Loucy (cell line): ENCODE data around the gene NR1H2.
"Not testable (repeated sequence)": the region's sequence is repeated elsewhere in the genome, so short reads cannot be mapped to it uniquely, and the experiment has no call there.

Experiments used
- H2AFZ ChIP-seq: fragments of 200-600 bp; sonication (generic); 2 replicates; pipeline ENCODE4 v1.6.0; 2016; ENCODE audit warnings: antibody characterized with exemption, mild to moderate bottlenecking, low read length, moderate library complexity
- H3F3A ChIP-seq: fragments of 200-600 bp; 2 replicates; pipeline ENCODE4 v1.6.0; 2016; ENCODE audit warnings: antibody characterized with exemption, low read depth, mild to moderate bottlenecking
- H3K27me3 ChIP-seq: fragments of 200-600 bp; sonication (generic); 2 replicates; pipeline ENCODE4 v1.6.1; 2014; ENCODE audit warnings: low read length, mild to moderate bottlenecking; ENCODE audit not compliant: insufficient read depth, poor library complexity, severe bottlenecking
- H3K36me3 ChIP-seq: fragments of 200-600 bp; sonication (generic); 2 replicates; pipeline ENCODE4 v1.6.1; 2016; ENCODE audit warnings: low read length; ENCODE audit not compliant: insufficient read depth
- H3K4me1 ChIP-seq: fragments of 200-600 bp; sonication (generic); 2 replicates; pipeline ENCODE4 v1.5.1; 2014; ENCODE audit warnings: low read length, mild to moderate bottlenecking; ENCODE audit not compliant: insufficient read depth, poor library complexity, severe bottlenecking
- H3K4me2 ChIP-seq: fragments of 200-600 bp; sonication (generic); 2 replicates; pipeline ENCODE4 v1.6.0; 2014; ENCODE audit warnings: antibody characterized with exemption, low read length, low read depth, mild to moderate bottlenecking; ENCODE audit not compliant: poor library complexity, severe bottlenecking
- H3K4me3 ChIP-seq: fragments of 200-600 bp; sonication (generic); 2 replicates; pipeline ENCODE4 v1.5.1; 2014; ENCODE audit warnings: low read length, mild to moderate bottlenecking, mixed read lengths; ENCODE audit not compliant: poor library complexity, severe bottlenecking
- H3K79me2 ChIP-seq: fragments of 200-600 bp; sonication (generic); 2 replicates; pipeline ENCODE4 v1.6.1; 2014; ENCODE audit warnings: low read length; ENCODE audit not compliant: insufficient read depth
- H3K9ac ChIP-seq: fragments of 200-600 bp; sonication (generic); 2 replicates; pipeline ENCODE4 v1.6.0; 2014; ENCODE audit warnings: mild to moderate bottlenecking, low read depth, low read length, moderate library complexity; ENCODE audit not compliant: poor library complexity, severe bottlenecking
- H3K9me2 ChIP-seq: fragments of 200-600 bp; sonication (generic); replicated peaks from 2 replicates; pipeline ENCODE4 v1.6.1; 2016; ENCODE audit warnings: low read depth, low read length, mixed read lengths
- H3K9me3 ChIP-seq: fragments of 200-600 bp; sonication (generic); 2 replicates; pipeline ENCODE4 v1.6.1; 2014; ENCODE audit warnings: mild to moderate bottlenecking, antibody characterized with exemption, low read length, low read depth; ENCODE audit not compliant: insufficient read depth
- H4K20me1 ChIP-seq: fragments of 200-600 bp; sonication (generic); 2 replicates; pipeline ENCODE4 v1.6.0; 2014; ENCODE audit warnings: antibody characterized with exemption, low read length, mild to moderate bottlenecking; ENCODE audit not compliant: insufficient read depth, poor library complexity, severe bottlenecking
- CTCF ChIP-seq: fragments of 200-600 bp; sonication (generic); conservative IDR thresholded peaks from 2 replicates; pipeline ENCODE4 v1.5.1; 2014; ENCODE audit warnings: mild to moderate bottlenecking, antibody characterized with exemption, low read length
- EZH2phosphoT487 ChIP-seq: fragments of 200-600 bp; IDR thresholded peaks from 2 replicates; pipeline ENCODE4 v1.6.1; 2018; ENCODE audit warnings: antibody characterized with exemption, mild to moderate bottlenecking, moderate library complexity, borderline replicate concordance

The NR1H2 gene

GRCh38 chr19:50328224-50328872, 47.9 kb upstream of the NR1H2 start:
- no peak for TF ChIP-seq CTCF
- no peak for TF ChIP-seq EZH2phosphoT487
- H4K20me1 ChIP-seq: no peaks in the 10 kb centered on the region
- no peak overlapping the region for H2AFZ ChIP-seq
- H3K36me3 ChIP-seq: no peaks in the 10 kb centered on the region
- H3K4me3 ChIP-seq: no peak overlapping the region
- H3K9me3 ChIP-seq: no peaks in the 10 kb centered on the region
- H3K27me3 ChIP-seq: no peaks in the 10 kb centered on the region
- no peaks in the 10 kb centered on the region for H3K4me1 ChIP-seq
- no peaks in the 10 kb centered on the region for H3K9me2 ChIP-seq
- H3K79me2 ChIP-seq: no peaks in the 10 kb centered on the region
- no peak overlapping the region for H3K9ac ChIP-seq
- H3F3A ChIP-seq: no peaks in the 10 kb centered on the region
- no peak overlapping the region for H3K4me2 ChIP-seq

GRCh38 chr19:50328873-50329145, 47.4 kb upstream of the NR1H2 start:
- Histone ChIP-seq H3K4me3 (no peak overlapping the region), H2AFZ (no peak overlapping the region), H4K20me1 (no peaks in the 10 kb centered on the region), H3K4me2 (no peak overlapping the region), H3K27me3 (no peaks in the 10 kb centered on the region), H3K9me2 (no peaks in the 10 kb centered on the region), H3K79me2 (no peaks in the 10 kb centered on the region), H3K4me1 (no peaks in the 10 kb centered on the region), H3K9ac (no peak overlapping the region), H3K9me3 (no peaks in the 10 kb centered on the region), H3F3A (no peaks in the 10 kb centered on the region), H3K36me3 (no peaks in the 10 kb centered on the region)
- no peak for TF ChIP-seq EZH2phosphoT487
- TF ChIP-seq CTCF: no peak

DNA sequence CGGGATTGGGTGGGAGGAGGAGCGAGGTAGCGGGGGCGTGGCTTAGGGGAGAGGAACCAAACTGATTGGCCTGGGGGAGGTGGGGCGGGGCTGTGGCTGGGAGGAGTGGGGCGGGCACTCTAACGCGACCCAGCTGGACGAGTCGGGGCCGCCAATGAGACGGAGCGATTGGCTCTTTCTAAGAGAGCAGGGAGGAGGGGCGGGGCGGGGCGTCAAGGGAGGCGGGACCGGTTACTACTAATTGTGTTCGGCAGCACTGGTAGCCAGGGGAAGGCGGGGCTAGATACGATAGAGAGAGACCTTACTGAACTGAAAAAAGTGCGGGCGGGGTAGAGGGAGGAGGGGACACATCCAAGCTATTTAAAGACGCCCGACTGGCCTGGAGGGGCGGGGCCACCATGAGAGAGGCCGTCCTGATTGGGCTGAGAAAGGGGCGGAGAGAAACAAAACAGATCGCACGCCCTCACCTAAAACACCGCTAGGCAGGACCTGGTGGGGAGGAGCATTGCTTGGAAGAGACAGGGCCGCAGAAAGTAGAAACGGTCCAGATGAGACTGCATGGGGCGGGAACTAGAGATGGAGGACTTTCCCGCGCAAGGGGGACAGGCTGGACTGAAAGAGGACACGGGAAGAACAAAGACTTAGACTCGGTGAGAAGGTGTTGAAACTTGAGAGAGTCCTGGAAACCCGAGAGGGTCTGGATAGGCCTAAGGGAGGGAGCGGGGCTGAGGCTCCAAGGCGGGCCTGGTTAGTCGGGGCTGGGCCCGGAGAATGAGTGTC, 46.9 kb upstream of the NR1H2 start, which contains the start of gene KCNC3:
KCNC3 (minus strand) TSS at position 232 of the 780 bp plus-strand sequence. CDS start 295 bp downstream, outside the sequence.
- no peak within 1 kb of the TSS for H3K4me2 ChIP-seq
- no peaks in the 10 kb centered on the region for H3K79me2 ChIP-seq
- no peak within 1 kb of the TSS for H3K9ac ChIP-seq
- no peaks in the 10 kb centered on the region for H3K9me3 ChIP-seq
- H4K20me1 ChIP-seq: no peaks in the 10 kb centered on the region
- H3K36me3 ChIP-seq: no peaks in the 10 kb centered on the region
- no peaks in the 10 kb centered on the region for H3F3A ChIP-seq
- no peak within 1 kb of the TSS for H3K4me3 ChIP-seq
- no peaks in the 10 kb centered on the region for H3K27me3 ChIP-seq
- H2AFZ ChIP-seq: no peak within 1 kb of the TSS
- H3K4me1 ChIP-seq: no peaks in the 10 kb centered on the region
- no peak for TF ChIP-seq EZH2phosphoT487
- TF ChIP-seq CTCF: no peak
- no peaks in the 10 kb centered on the region for H3K9me2 ChIP-seq

DNA sequence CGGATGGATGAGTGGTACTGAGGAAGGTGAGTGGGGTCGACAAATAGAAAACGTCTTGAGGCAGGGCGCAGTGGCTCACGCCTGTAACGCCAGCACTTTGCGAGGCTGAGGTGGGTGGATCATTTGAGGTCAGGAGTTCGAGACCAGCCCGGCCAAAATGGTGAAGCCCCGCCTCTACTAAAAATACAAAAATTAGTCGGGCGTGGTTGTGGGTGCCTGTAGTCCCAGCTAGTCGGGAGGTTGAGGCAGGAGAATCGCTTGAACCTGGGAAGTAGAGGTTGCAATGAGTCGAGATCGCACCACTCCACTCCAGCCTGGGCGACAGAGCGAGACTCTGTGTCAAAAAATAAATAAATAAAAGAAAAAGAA, 46.3 kb upstream of the NR1H2 start:
- H2AFZ ChIP-seq, H4K20me1 ChIP-seq, H3K79me2 ChIP-seq, H3F3A ChIP-seq, H3K4me1 ChIP-seq, H3K9ac ChIP-seq, H3K4me3 ChIP-seq, H3K36me3 ChIP-seq, H3K27me3 ChIP-seq, H3K9me2 ChIP-seq, H3K9me3 ChIP-seq, H3K4me2 ChIP-seq: not testable (repeated sequence)
